Stimulated activated effector memory CD8-positive, alpha-beta T cell treated with anti-CD3 and anti-CD28 coated beads, Interleukin-12 subunit alpha, Interleukin-12 subunit beta, amount 100 ng/mL, for 72 hours (primary cell): ENCODE results near the gene PRR7.

Experiments used
- ATAC-seq: fragments of 150-1000 bp; cut with Tn5 transposase; 2 replicates; pipeline ENCODE4 v1.10.0; 2021
- DNase-seq, 2 donors: peaks; one replicate each; pipeline ENCODE4 v3.0.0; 2021 to 2022; ENCODE audit warnings: low spot score in 2 of 2
- H3K27ac Mint-ChIP-seq: one replicate; pipeline ENCODE4 v1.8.0; 2022; ENCODE audit warnings: mild to moderate bottlenecking, mixed read lengths
- H3K36me3 Mint-ChIP-seq: one replicate; pipeline ENCODE4 v1.8.0; 2022; ENCODE audit warnings: mild to moderate bottlenecking, mixed read lengths
- H3K4me1 Mint-ChIP-seq: one replicate; pipeline ENCODE4 v1.8.0; 2022; ENCODE audit warnings: mixed read lengths
- H3K4me3 Mint-ChIP-seq: one replicate; pipeline ENCODE4 v1.8.0; 2022; ENCODE audit warnings: mild to moderate bottlenecking, mixed read lengths
- H3K9me3 Mint-ChIP-seq: one replicate; pipeline ENCODE4 v1.8.0; 2022; ENCODE audit warnings: mixed read lengths

PRR7 gene

GRCh38 chr5:177446200-177447065, at the start of gene PRR7:
PRR7 (plus strand) TSS chr5:177446814; CDS start chr5:177455068, 8,254 bp downstream.
- H3K4me1 Mint-ChIP-seq = peaks cover 52% of the 10 kb centered on the region
- H3K4me3 Mint-ChIP-seq = peak within 1 kb of the TSS; percentile 72
- ATAC-seq (peak; percentile 76), DNase-seq (peak; percentile 57 to 83)
- H3K9me3 Mint-ChIP-seq = no peaks in the 10 kb centered on the region
- H3K36me3 Mint-ChIP-seq = peaks cover 71% of the 10 kb centered on the region
- H3K27ac Mint-ChIP-seq = peak within 1 kb of the TSS; percentile 90

GRCh38 chr5:177397875-177398390, 48.7 kb upstream of the PRR7 start:
- ATAC-seq = no peak
- H3K4me1 Mint-ChIP-seq = peaks cover 8% of the 10 kb centered on the region
- DNase-seq = no peak
- no peaks in the 10 kb centered on the region for H3K36me3 Mint-ChIP-seq
- H3K27ac Mint-ChIP-seq = no peak overlapping the region
- no peak overlapping the region for H3K4me3 Mint-ChIP-seq
- H3K9me3 Mint-ChIP-seq = no peaks in the 10 kb centered on the region

GRCh38 chr5:177399997-177400868, 46.4 kb upstream of the PRR7 start, which contains the start of gene PFN3:
PFN3 (minus strand) TSS chr5:177400661; CDS start chr5:177400576, 85 bp downstream.
- Mint-ChIP-seq H3K4me1 (peaks cover 24% of the 10 kb centered on the region), H3K27ac (no peak within 1 kb of the TSS)
- no peak for ATAC-seq

GRCh38 chr5:177402271-177403043, 44.2 kb upstream of the PRR7 start:
- peak; percentile 58 for ATAC-seq
- peak; percentile 39 to 64 for DNase-seq

More at GRCh38 chr5:177399997-177400868, 46.4 kb upstream of the PRR7 start, which contains the start of gene PFN3:
- no peak within 1 kb of the TSS for H3K4me3 Mint-ChIP-seq
- H3K36me3 Mint-ChIP-seq = no peaks in the 10 kb centered on the region
- DNase-seq = no peak
- H3K9me3 Mint-ChIP-seq = no peaks in the 10 kb centered on the region

GRCh38 chr5:177403102-177403791, 43.4 kb upstream of the PRR7 start:
- Mint-ChIP-seq H3K27ac (peak overlapping the region; percentile 29), H3K36me3 (no peaks in the 10 kb centered on the region), H3K4me1 (peaks cover 33% of the 10 kb centered on the region), H3K9me3 (no peaks in the 10 kb centered on the region), H3K4me3 (peak overlapping the region; percentile 82)
- no peak for DNase-seq
- ATAC-seq = peak; percentile 44

More at GRCh38 chr5:177402271-177403043, 44.2 kb upstream of the PRR7 start:
- peak overlapping the region; percentile 29 for H3K27ac Mint-ChIP-seq
- peak overlapping the region; percentile 82 for H3K4me3 Mint-ChIP-seq
- no peaks in the 10 kb centered on the region for H3K9me3 Mint-ChIP-seq
- peaks cover 33% of the 10 kb centered on the region for H3K4me1 Mint-ChIP-seq
- no peaks in the 10 kb centered on the region for H3K36me3 Mint-ChIP-seq

- Mint-ChIP-seq H3K27ac (peak overlapping the region; percentile 48), H3K4me3 (peak overlapping the region; percentile 82), H3K9me3 (no peaks in the 10 kb centered on the region), H3K4me1 (peaks cover 36% of the 10 kb centered on the region), H3K36me3 (no peaks in the 10 kb centered on the region)
- ATAC-seq (peak; percentile 93), DNase-seq (peak; percentile 79 to 92)
Measured at GRCh38 chr5:177403792-177404640, 42.6 kb upstream of the PRR7 start.

GRCh38 chr5:177404641-177405179, 41.9 kb upstream of the PRR7 start:
- Mint-ChIP-seq H3K36me3 (no peaks in the 10 kb centered on the region), H3K4me1 (peaks cover 41% of the 10 kb centered on the region), H3K4me3 (peak overlapping the region; percentile 82), H3K27ac (peak overlapping the region; percentile 63), H3K9me3 (no peaks in the 10 kb centered on the region)
- no peak for ATAC-seq
- DNase-seq = no peak

- H3K36me3 Mint-ChIP-seq = no peaks in the 10 kb centered on the region
- peak overlapping the region; percentile 63 for H3K27ac Mint-ChIP-seq
- H3K4me1 Mint-ChIP-seq = peaks cover 42% of the 10 kb centered on the region
- DNase-seq = no peak
- peak overlapping the region; percentile 82 for H3K4me3 Mint-ChIP-seq
- no peaks in the 10 kb centered on the region for H3K9me3 Mint-ChIP-seq
- ATAC-seq = no peak
Measured at GRCh38 chr5:177405312-177405711, 41.3 kb upstream of the PRR7 start.

GRCh38 chr5:177405805-177406204, 40.8 kb upstream of the PRR7 start:
- H3K36me3 Mint-ChIP-seq = no peaks in the 10 kb centered on the region
- H3K9me3 Mint-ChIP-seq = no peaks in the 10 kb centered on the region
- DNase-seq = no peak
- peak overlapping the region; percentile 63 for H3K27ac Mint-ChIP-seq
- peak overlapping the region; percentile 82 for H3K4me3 Mint-ChIP-seq
- H3K4me1 Mint-ChIP-seq = peaks cover 47% of the 10 kb centered on the region
- no peak for ATAC-seq

- H3K27ac Mint-ChIP-seq = peak within 1 kb of the TSS; percentile 51
- DNase-seq (no peak), ATAC-seq (no peak)
- H3K9me3 Mint-ChIP-seq = no peaks in the 10 kb centered on the region
- peaks cover 63% of the 10 kb centered on the region for H3K4me1 Mint-ChIP-seq
- H3K4me3 Mint-ChIP-seq = no peak within 1 kb of the TSS
- H3K36me3 Mint-ChIP-seq = no peaks in the 10 kb centered on the region
Measured at GRCh38 chr5:177409043-177409801, 37.4 kb upstream of the PRR7 start, which contains the start of gene F12. F12 (minus strand) TSS chr5:177409564; CDS start chr5:177409527, 37 bp downstream.

GRCh38 chr5:177410575-177410974, 36.0 kb upstream of the PRR7 start:
- H3K9me3 Mint-ChIP-seq = no peaks in the 10 kb centered on the region
- H3K4me3 Mint-ChIP-seq = no peak overlapping the region
- no peak for ATAC-seq
- DNase-seq = no peak
- peak overlapping the region; percentile 51 for H3K27ac Mint-ChIP-seq
- H3K36me3 Mint-ChIP-seq = no peaks in the 10 kb centered on the region
- peaks cover 51% of the 10 kb centered on the region for H3K4me1 Mint-ChIP-seq

GRCh38 chr5:177412603-177413233, 33.9 kb upstream of the PRR7 start:
- Mint-ChIP-seq H3K36me3 (no peaks in the 10 kb centered on the region), H3K27ac (peak overlapping the region; percentile 58), H3K9me3 (no peaks in the 10 kb centered on the region), H3K4me3 (peak overlapping the region; percentile 59), H3K4me1 (peaks cover 45% of the 10 kb centered on the region)
- ATAC-seq = peak; percentile 91
- DNase-seq = peak in 1 of 2 donors; percentile 60
